GM12874 (cell line): ENCODE data around the gene PSEN1.

ENCODE experiments used
- TF ChIP-seq, protein P1 (sequence below): IDR thresholded peaks from 2 replicates; pipeline ENCODE4 v1.5.1; 2011; ENCODE audit warnings: low read depth, mild to moderate bottlenecking, control low read depth, low read length, moderate library complexity; ENCODE audit not compliant: insufficient read depth

The PSEN1 gene

DNA sequence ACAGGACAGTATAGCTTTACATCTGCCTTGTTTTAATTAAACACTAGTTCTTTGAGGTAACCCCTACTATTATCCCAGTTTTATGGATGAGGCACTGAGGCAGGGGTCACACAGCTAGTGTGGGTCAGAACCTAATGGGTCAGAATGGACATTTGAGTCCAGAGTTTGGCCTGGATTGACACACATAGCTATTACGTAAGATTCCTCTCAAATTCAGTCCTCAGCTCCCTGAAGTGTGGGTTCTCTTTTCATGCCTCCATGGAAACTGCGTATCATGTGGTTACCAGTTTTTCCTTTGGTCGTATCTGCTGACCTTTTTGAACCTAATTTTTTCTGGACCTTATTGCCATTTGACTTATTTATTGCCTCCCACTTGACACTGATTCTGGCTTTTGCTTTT lies 40.4 kb downstream of the PSEN1 start:
- TF ChIP-seq, protein P1, sequence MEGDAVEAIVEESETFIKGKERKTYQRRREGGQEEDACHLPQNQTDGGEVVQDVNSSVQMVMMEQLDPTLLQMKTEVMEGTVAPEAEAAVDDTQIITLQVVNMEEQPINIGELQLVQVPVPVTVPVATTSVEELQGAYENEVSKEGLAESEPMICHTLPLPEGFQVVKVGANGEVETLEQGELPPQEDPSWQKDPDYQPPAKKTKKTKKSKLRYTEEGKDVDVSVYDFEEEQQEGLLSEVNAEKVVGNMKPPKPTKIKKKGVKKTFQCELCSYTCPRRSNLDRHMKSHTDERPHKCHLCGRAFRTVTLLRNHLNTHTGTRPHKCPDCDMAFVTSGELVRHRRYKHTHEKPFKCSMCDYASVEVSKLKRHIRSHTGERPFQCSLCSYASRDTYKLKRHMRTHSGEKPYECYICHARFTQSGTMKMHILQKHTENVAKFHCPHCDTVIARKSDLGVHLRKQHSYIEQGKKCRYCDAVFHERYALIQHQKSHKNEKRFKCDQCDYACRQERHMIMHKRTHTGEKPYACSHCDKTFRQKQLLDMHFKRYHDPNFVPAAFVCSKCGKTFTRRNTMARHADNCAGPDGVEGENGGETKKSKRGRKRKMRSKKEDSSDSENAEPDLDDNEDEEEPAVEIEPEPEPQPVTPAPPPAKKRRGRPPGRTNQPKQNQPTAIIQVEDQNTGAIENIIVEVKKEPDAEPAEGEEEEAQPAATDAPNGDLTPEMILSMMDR: no peak

DNA sequence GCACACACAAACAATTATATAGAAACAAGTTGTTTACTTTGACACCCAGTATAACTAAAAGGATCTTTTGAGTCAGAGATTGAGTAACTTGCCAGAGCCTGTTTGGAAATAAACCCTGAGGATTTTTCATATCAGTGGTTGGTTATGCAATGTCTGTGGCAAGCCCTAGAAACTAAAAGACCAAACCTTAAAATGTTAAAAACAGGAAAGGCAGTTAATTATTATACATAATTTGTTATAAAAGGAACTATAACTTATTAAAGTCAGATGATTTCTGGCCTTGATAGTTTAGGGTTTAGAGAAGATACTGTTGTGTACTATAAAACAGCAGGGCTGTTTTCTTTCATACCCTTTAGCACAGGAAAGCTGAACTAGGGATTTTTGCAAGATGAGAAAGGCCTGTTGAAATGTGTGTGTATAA lies 44.1 kb downstream of the PSEN1 start:
- TF ChIP-seq, protein P1: no peak

DNA sequence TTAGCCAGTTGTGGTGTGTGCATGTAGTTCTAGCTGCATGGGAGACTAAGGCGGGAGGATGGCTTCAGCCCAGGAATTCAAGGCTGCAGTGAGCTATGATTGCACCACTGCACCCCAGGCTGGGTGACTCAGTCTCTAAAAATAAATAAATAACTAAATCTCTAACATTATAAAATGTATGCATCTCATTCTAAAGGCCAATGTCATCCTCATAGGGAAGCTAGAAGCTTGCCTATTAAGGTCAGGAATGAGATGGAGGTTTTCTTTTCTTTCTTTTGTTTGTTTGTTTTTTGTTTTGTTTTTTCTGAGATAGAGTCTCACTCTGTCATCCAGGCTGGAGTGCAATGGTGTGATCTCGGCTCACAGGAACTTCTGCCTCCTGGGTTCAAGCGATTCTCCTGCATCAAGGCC lies 52.2 kb downstream of the PSEN1 start:
- TF ChIP-seq, protein P1: no peak

DNA sequence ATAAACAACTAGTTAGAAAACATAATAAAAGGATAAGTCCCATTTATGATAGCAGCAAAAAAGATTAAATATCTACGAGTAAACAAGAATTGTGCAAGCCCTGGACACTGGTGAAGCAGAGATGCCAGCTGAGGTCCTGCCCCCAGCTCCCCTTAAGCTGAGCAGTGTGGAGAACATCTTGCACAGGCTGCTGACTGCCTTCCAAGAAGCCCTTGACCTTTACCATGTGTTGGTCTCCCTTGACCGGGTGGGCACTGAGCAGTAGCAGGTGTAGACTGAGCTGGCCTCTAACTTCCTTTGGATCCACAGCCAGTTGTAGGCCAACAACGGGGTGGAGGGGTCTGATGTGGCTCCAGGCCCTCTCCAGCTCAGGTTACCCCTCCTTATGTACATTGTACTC lies 53.3 kb downstream of the PSEN1 start:
- TF ChIP-seq, protein P1: no peak

DNA sequence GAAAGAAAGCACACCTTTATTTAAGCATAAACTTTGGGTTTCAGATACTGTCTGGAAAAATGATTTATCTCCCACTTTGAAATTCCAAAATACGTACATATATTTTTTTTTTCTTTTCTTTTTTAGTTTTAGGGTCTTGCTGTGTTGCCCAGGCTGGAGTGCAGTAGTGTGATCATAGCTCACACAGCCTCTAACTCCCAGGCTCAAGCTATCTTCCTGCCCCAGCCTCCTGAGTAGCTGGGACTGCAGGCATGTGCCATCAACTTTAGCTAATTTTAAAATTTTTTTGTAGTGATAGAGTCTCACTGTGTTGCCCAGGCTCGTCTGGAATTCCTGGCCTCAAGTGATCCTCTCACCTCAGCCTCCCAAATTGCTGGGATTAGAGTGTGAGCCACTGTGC lies 55.1 kb downstream of the PSEN1 start:
- TF ChIP-seq, protein P1: no peak

DNA sequence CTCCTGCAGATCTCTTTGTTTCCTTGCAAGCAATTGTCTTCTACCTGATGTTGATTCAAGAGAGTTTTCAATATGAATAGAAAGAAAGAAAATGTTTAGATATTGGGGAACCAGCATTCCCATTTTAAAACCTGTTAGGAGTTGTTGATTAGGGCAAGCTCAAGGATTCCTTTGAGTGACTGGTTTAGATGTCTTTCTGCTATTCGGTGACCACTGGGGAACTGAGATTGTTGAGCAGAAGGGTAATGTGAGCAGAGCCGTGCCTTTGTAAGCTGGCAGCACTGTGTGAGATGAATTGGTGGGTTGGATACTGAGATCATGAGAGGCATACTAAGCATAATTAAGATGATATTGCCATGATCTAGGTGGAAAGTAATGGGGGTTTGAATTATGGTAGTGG lies 61.9 kb downstream of the PSEN1 start:
- TF ChIP-seq, protein P1: no peak

DNA sequence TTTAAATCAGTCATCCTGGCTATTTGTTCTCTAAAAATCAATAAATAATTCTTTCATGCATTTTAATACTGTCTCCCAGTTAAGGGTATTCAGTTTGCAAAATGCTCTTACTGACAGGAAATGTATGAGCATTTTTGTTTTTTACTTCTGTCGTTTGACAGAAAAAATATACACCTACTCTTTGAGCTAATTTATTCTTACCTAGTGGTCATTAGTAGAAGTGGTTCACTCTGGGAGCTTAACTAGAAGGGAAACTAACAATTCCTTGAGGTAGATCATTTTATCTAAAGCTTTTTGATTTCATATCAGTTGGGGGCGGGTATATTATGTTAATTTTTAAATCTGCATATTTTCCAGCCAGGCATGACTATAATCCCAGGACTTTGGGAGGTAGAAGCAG lies 67.2 kb downstream of the PSEN1 start:
- TF ChIP-seq, protein P1: no peak

DNA sequence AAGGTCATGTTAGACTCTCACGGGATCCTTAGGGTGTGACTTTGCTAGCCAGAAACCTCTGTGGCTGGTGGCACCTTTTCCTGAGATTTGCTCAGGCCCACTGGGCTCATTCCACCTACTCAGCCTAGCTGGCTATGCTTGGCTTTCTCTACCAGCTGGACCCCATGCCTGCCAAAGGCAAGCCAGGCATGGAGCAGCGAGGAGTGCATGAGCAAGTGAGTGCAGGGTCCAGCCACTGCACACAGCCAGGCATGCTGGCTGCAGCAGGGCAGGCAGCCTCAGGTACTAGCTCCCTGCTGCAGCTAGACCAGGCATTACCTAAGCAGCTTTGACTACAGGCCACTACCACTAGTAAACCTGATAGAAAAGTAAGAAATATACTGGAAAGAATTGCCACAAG lies 71.3 kb downstream of the PSEN1 start:
- TF ChIP-seq, protein P1: no peak
